ENCODE measurements around the gene FA2H. TPM values are rescaled to one million over a fixed set of nuclear protein-coding genes. Genes with fewer than 3 reads are reported as not detected.
A peak's percentile ranks its signal among the peaks of the same experiment; 100 is the strongest.
"Not testable (repeated sequence)": the region's sequence is repeated elsewhere in the genome, so short reads cannot be mapped to it uniquely, and the experiment has no call there.

The FA2H gene
- total RNA-seq, 4 donors from 2014 or later = 1.2 to 4.2 (median 2.0) TPM

DNA sequence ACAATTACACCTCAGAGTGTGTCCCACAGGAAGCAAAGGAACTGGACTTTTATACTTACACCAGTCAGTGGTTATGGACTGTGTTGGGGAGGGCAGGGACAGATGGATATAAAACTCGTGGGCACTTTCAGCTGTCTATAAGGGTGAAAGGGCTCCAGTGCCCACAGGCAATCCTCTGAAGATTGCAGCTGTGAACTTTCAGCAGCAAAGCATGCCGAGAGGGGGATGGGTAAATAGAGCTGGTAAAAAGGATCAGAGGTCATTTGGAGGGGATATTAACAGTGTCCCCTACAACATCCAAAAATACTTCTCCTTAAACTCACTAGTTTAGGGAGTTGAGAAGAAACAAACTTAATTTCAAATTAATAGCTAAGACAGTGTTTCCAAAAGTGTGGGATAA, 94.6 kb downstream of the FA2H start:
- no peak overlapping the region for H3K4me3 ChIP-seq (replicated peaks in 1 of 3)
- no peak for DNase-seq
- H3K27ac ChIP-seq = no peak overlapping the region
- H3K9me3 ChIP-seq = no peaks in the 10 kb centered on the region
- H3K27me3 ChIP-seq = no peaks in the 10 kb centered on the region
- no peaks in the 10 kb centered on the region for H3K36me3 ChIP-seq
- intact Hi-C loops (cut with DNase I) = no loop called here
- no peaks in the 10 kb centered on the region for H3K4me1 ChIP-seq
- 41 to 52% methylated on average over 2 of the region's 2 CpGs for WGBS, 2 donors
- TF ChIP-seq POLR2A (IDR thresholded peaks at IDR 0.05) = no peak
- TF ChIP-seq, protein P1, sequence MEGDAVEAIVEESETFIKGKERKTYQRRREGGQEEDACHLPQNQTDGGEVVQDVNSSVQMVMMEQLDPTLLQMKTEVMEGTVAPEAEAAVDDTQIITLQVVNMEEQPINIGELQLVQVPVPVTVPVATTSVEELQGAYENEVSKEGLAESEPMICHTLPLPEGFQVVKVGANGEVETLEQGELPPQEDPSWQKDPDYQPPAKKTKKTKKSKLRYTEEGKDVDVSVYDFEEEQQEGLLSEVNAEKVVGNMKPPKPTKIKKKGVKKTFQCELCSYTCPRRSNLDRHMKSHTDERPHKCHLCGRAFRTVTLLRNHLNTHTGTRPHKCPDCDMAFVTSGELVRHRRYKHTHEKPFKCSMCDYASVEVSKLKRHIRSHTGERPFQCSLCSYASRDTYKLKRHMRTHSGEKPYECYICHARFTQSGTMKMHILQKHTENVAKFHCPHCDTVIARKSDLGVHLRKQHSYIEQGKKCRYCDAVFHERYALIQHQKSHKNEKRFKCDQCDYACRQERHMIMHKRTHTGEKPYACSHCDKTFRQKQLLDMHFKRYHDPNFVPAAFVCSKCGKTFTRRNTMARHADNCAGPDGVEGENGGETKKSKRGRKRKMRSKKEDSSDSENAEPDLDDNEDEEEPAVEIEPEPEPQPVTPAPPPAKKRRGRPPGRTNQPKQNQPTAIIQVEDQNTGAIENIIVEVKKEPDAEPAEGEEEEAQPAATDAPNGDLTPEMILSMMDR (IDR thresholded peaks at IDR 0.05) = no peak

DNA sequence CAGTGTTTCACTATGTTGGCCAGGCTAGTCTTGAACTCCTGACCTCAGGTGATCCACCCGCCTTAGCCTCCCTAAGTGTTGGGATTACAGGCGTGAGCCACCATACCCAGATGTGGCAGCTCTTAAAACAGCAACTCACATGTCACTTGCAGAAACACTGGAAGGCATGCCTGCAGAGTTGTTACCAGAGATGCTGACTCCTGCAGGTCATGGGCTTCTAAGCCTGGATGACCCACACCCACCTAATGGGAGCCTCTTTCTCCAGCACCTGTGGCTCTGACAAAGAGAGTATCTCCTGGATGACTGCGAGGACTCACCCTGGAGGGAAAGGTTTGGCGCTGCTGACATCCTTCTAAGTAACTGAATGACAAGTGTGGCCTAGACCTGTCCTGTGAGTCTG, 96.8 kb downstream of the FA2H start:
- no peaks in the 10 kb centered on the region for H3K4me1 ChIP-seq
- no peak overlapping the region for H3K4me3 ChIP-seq (replicated peaks in 1 of 3)
- H3K9me3 ChIP-seq = no peaks in the 10 kb centered on the region
- DNase-seq = no peak
- intact Hi-C loops (cut with DNase I) = no loop called here
- TF ChIP-seq POLR2A (IDR thresholded peaks at IDR 0.05) = no peak
- TF ChIP-seq, protein P1 (IDR thresholded peaks at IDR 0.05) = no peak
- no peaks in the 10 kb centered on the region for H3K36me3 ChIP-seq
- H3K27ac ChIP-seq = no peak overlapping the region
- H3K27me3 ChIP-seq = no peaks in the 10 kb centered on the region
- WGBS, 2 donors = 100% methylated on average over 3 to 4 of the region's 4 CpGs

DNA sequence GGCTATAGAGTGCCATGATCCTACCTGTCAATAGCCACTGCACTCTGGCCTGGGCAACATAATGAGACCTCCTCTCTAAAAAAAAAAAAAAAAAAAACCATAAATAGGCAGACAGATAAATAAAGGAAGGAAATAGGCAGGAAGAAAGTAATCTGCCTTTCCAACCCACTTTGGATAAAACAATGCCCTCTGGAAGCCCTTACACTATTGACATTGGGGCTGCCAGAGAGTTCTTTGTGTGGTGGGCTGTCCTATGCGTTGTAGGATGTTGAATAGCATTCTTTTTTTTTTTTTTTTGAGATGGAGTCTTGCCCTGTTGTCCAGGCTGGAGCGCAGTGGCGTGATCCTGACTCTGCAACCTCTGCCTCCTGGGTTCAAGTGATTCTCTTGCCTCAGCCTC, 100.7 kb downstream of the FA2H start:
- WGBS, 2 donors = 80 to 83% methylated on average over 3 of the region's 3 CpGs
- no peak overlapping the region for H3K27ac ChIP-seq
- no peaks in the 10 kb centered on the region for H3K9me3 ChIP-seq
- no peak for DNase-seq
- H3K4me3 ChIP-seq (replicated peaks in 1 of 3) = no peak overlapping the region
- H3K27me3 ChIP-seq = no peaks in the 10 kb centered on the region
- intact Hi-C loops (cut with DNase I) = no loop called here
- H3K4me1 ChIP-seq = no peaks in the 10 kb centered on the region
- peaks cover 0 to 4% of the 10 kb centered on the region in 2 donors for H3K36me3 ChIP-seq
- no peak for TF ChIP-seq POLR2A (IDR thresholded peaks at IDR 0.05)
- TF ChIP-seq, protein P1 (IDR thresholded peaks at IDR 0.05) = no peak

DNA sequence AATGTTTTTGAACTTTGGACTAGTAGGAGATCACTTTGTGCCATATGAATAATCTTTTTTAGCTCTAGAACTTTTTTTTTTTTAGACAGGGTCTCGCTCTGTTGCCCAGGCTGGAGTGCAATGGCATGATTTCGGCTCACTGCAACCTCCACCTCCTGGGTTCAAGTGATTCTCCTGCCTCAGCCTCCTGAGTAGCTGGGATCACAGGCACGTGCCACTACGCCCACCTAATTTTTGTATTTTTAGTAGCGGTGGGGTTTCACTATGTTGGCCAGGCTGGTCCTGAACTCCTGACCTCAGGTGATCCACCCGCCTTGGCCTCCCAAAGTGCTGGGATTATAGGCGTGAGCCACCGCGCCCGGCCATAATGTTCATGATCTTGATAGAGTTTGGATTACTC, 105.7 kb downstream of the FA2H start:
- 96 to 98% methylated on average over 10 of the region's 10 CpGs for WGBS, 2 donors
- H3K27ac ChIP-seq; DNase-seq; H3K9me3 ChIP-seq; H3K4me3 ChIP-seq (replicated peaks in 1 of 3); H3K27me3 ChIP-seq; intact Hi-C loops (cut with DNase I); H3K36me3 ChIP-seq: not testable (repeated sequence)
- H3K4me1 ChIP-seq = peaks cover 7 to 10% of the 10 kb centered on the region in 2 donors

DNA sequence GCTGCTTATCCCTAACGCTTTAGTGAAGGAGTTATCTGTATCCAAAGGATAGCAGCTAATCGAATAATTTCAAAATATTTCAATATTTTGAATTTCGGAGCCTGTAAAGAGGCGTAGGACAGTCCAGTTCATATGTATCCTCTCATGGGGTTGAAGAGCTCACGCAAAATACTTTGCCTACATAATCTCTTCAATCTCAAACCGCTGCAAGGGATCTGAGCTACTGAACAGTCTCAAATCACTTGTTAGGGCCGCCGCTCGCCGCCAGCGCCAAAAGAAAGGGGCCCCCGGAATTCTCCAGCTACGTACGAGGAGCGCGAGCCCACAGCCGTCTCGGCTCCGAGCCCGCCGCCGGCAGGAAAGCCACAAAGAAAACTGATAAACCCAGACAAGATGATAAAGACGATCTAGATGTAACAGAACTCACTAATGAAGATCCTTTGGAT, 107.3 kb downstream of the FA2H start:
- intact Hi-C loops (cut with DNase I) = no loop called here
- TF ChIP-seq, protein P1 (IDR thresholded peaks at IDR 0.05) = no peak
- TF ChIP-seq POLR2A (IDR thresholded peaks at IDR 0.05) = no peak
- WGBS, 2 donors = 4 to 5% methylated on average over 23 of the region's 23 CpGs
- DNase-seq = peak; percentile 21 to 30
- no peaks in the 10 kb centered on the region for H3K9me3 ChIP-seq
- H3K36me3 ChIP-seq = peaks cover 0 to 11% of the 10 kb centered on the region in 2 donors
- no peaks in the 10 kb centered on the region for H3K27me3 ChIP-seq
- H3K27ac ChIP-seq = no peak overlapping the region
- H3K4me1 ChIP-seq = peaks cover 7 to 10% of the 10 kb centered on the region in 2 donors
- peak overlapping the region; percentile 4 to 34 (median 16) for H3K4me3 ChIP-seq (replicated peaks in 1 of 3)
